ENCODE data around the gene MUC2. TPM values are rescaled to one million over a fixed set of nuclear protein-coding genes. Genes with fewer than 3 reads are reported as not detected.

The MUC2 gene
- total RNA-seq, 1 donor from 2014 or later, result not detected

GRCh38 chr11:1081601-1082311, 7.1 kb downstream of the MUC2 start:
- Histone ChIP-seq H3K4me3 (no peak overlapping the region), H3K9me3 (no peaks in the 10 kb centered on the region), H3K27me3 (no peaks in the 10 kb centered on the region), H3K36me3 (no peaks in the 10 kb centered on the region), H3K27ac (no peak overlapping the region), H3K4me1 (no peaks in the 10 kb centered on the region)
- TF ChIP-seq CTCF (IDR thresholded peaks at IDR 0.05), result no peak
- no peak for TF ChIP-seq POLR2A (IDR thresholded peaks at IDR 0.05)
- TF ChIP-seq POLR2AphosphoS5 (IDR thresholded peaks at IDR 0.05; ENCODE audit: insufficient read depth in 1 of 2, low read depth in 1 of 2), result no peak
- intact Hi-C loops (cut with DNase I), result loop anchor here (10.0 kb wide), 1 partner anchor 363 kb away; no protein-coding TSS in a partner anchor
- no peak for DNase-seq (ENCODE audit: extremely low spot score in 2 of 2)

DNA sequence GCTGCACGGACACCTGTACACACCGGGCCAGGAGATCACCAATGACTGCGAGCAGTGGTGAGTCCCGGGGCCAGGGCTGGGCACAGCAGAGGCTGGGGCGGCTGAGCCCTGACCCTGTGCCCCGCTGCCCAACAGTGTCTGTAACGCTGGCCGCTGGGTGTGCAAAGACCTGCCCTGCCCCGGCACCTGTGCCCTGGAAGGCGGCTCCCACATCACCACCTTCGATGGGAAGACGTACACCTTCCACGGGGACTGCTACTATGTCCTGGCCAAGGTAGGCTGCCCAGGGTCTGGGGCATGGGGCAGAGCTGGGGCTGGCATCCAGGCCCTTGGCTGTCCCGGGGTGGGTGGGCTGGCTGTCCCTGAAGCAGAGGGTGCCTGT, 7.7 kb downstream of the MUC2 start:
- no peak overlapping the region for H3K27ac ChIP-seq
- H3K4me1 ChIP-seq, result no peaks in the 10 kb centered on the region
- no peaks in the 10 kb centered on the region for H3K9me3 ChIP-seq
- no peak for DNase-seq (ENCODE audit: extremely low spot score in 2 of 2)
- no peak for TF ChIP-seq CTCF (IDR thresholded peaks at IDR 0.05)
- no peak for TF ChIP-seq POLR2A (IDR thresholded peaks at IDR 0.05)
- TF ChIP-seq POLR2AphosphoS5 (IDR thresholded peaks at IDR 0.05; ENCODE audit: insufficient read depth in 1 of 2, low read depth in 1 of 2), result no peak
- no peaks in the 10 kb centered on the region for H3K27me3 ChIP-seq
- H3K36me3 ChIP-seq, result no peaks in the 10 kb centered on the region
- intact Hi-C loops (cut with DNase I), result loop anchor here (10.0 kb wide), 1 partner anchor 362 kb away; no protein-coding TSS in a partner anchor
- H3K4me3 ChIP-seq, result no peak overlapping the region

- Histone ChIP-seq H3K27ac (no peak overlapping the region), H3K36me3 (no peaks in the 10 kb centered on the region), H3K27me3 (no peaks in the 10 kb centered on the region), H3K4me3 (no peak overlapping the region), H3K9me3 (no peaks in the 10 kb centered on the region), H3K4me1 (no peaks in the 10 kb centered on the region)
- intact Hi-C loops (cut with DNase I), result loop anchor here (10.0 kb wide), 1 partner anchor 362 kb away; no protein-coding TSS in a partner anchor
- no peak for DNase-seq (ENCODE audit: extremely low spot score in 2 of 2)
- TF ChIP-seq CTCF (IDR thresholded peaks at IDR 0.05), result no peak
Observed at GRCh38 chr11:1082728-1083620, 8.3 kb downstream of the MUC2 start.

DNA sequence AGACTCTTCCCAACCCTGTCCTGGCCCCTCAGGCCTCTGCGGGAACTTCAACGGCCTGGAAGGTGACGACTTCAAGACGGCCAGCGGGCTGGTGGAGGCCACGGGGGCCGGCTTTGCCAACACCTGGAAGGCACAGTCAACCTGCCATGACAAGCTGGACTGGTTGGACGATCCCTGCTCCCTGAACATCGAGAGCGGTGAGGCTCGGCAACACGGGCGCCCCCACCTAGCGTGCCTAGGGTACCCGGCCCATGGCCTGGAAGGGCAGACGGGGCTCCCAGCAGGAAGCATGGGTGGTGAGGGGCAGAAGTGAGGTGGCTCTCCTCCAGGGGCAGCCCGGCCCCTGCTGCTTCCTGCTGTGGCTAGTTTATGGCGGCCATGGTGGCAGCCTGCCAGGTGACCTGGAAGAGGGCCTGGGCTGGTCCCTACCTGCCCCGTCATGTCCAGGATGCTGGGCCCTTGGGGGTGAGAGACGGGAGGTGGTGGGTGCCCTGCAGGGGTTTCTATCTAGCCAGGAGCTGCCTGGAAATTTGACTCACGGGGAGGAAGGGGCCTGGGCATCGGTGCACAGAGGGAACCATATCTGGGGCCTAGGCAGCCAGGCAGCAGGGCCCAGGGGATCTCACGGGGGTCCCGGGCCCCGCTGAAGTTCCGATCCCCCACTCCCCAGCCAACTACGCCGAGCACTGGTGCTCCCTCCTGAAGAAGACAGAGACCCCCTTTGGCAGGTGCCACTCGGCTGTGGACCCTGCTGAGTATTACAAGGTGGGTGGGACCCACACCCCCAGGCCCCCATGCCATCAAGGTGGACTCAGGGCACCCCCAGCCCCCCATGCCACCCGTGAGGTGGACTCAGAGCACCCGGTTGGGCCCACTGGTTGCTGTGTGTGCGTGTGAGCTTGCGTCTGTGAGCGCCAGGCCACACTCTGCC, 9.2 kb downstream of the MUC2 start:
- no peak overlapping the region for H3K27ac ChIP-seq
- no peaks in the 10 kb centered on the region for H3K9me3 ChIP-seq
- no peaks in the 10 kb centered on the region for H3K36me3 ChIP-seq
- DNase-seq (ENCODE audit: extremely low spot score in 2 of 2), result no peak
- H3K4me1 ChIP-seq, result no peaks in the 10 kb centered on the region
- intact Hi-C loops (cut with DNase I), result loop anchor here (1.0 to 10.0 kb wide), 2 partner anchors 135 to 361 kb away; no protein-coding TSS in a partner anchor
- no peak overlapping the region for H3K4me3 ChIP-seq
- H3K27me3 ChIP-seq, result no peaks in the 10 kb centered on the region
- TF ChIP-seq POLR2A (IDR thresholded peaks at IDR 0.05), result no peak
- no peak for TF ChIP-seq CTCF (IDR thresholded peaks at IDR 0.05)
- TF ChIP-seq POLR2AphosphoS5 (IDR thresholded peaks at IDR 0.05; ENCODE audit: insufficient read depth in 1 of 2, low read depth in 1 of 2), result no peak

Data from vagina (tissue), 2 donors.